NCI-H187 (cell line): ENCODE measurements around the gene ZFYVE21.

Source experiments
- DNase-seq, 2 experiments: peaks; one replicate each; lab custom pipeline; 2025; lab: John Stamatoyannopoulos, UW

Gene ZFYVE21

GRCh38 chr14:103705504-103706284 is 9.9 kb upstream of the ZFYVE21 start:
- DNase-seq = no peak

- DNase-seq = no peak
Measured at GRCh38 chr14:103706551-103707328, 8.9 kb upstream of the ZFYVE21 start.

- no peak for DNase-seq
Measured at GRCh38 chr14:103707329-103708263, 8.0 kb upstream of the ZFYVE21 start.

GRCh38 chr14:103708750-103709187 is 6.8 kb upstream of the ZFYVE21 start:
- DNase-seq = no peak

- no peak for DNase-seq
Measured at GRCh38 chr14:103709814-103710213, 5.8 kb upstream of the ZFYVE21 start.

GRCh38 chr14:103710771-103711377 is 4.7 kb upstream of the ZFYVE21 start:
- no peak for DNase-seq

- DNase-seq = no peak
Measured at GRCh38 chr14:103711516-103712431, 3.8 kb upstream of the ZFYVE21 start.

GRCh38 chr14:103712633-103713247 is 2.9 kb upstream of the ZFYVE21 start:
- no peak for DNase-seq

GRCh38 chr14:103713304-103714062 is 2.1 kb upstream of the ZFYVE21 start:
- no peak for DNase-seq

GRCh38 chr14:103714063-103714724 is 1.4 kb upstream of the ZFYVE21 start:
- no peak for DNase-seq

GRCh38 chr14:103716091-103716801 is 636 bp downstream of the ZFYVE21 start:
- no peak for DNase-seq

GRCh38 chr14:103716899-103717411 is 1.3 kb downstream of the ZFYVE21 start:
- DNase-seq = no peak

- no peak for DNase-seq
Measured at GRCh38 chr14:103718572-103718971, 3.0 kb downstream of the ZFYVE21 start.

- no peak for DNase-seq
Measured at GRCh38 chr14:103719751-103720150, 4.1 kb downstream of the ZFYVE21 start.

- no peak for DNase-seq
Measured at GRCh38 chr14:103721334-103722120, 5.9 kb downstream of the ZFYVE21 start.

- DNase-seq = no peak
Measured at GRCh38 chr14:103723748-103724081, 8.1 kb downstream of the ZFYVE21 start.

GRCh38 chr14:103724116-103724515 is 8.5 kb downstream of the ZFYVE21 start:
- DNase-seq = no peak
